NCI-H82 treated with DMSO at 0.1 percent for 48 hours (cell line): Measurements from ENCODE around the gene C13orf42.

ENCODE experiments used
- DNase-seq: peaks from one replicate; lab custom pipeline; 2025; ENCODE audit not compliant: unreplicated experiment; lab: John Stamatoyannopoulos, UW

Gene C13orf42

DNA sequence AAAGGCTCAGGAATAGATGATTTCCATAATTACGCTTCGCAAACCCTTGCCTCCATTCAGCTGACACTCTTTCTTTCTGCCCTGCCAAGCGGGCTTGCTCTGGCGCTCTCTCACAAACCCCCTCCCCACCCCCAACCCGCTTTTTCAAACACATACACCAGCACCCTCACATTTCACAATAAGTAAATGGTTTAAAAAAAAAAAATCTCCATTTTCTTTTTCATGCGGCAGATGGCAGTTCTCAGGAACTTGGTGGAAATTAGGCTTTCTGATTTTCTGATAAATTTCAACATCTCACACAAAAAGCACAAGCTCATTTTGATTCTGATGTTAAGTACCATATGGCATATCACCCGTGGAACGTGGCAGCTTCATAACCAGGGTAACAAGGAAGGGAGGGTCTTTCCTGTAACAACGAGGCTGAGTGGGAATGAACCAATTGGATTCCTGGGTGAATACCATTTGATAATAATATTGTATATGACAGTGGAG, 43.8 kb downstream of the C13orf42 start:
- no peak for DNase-seq

DNA sequence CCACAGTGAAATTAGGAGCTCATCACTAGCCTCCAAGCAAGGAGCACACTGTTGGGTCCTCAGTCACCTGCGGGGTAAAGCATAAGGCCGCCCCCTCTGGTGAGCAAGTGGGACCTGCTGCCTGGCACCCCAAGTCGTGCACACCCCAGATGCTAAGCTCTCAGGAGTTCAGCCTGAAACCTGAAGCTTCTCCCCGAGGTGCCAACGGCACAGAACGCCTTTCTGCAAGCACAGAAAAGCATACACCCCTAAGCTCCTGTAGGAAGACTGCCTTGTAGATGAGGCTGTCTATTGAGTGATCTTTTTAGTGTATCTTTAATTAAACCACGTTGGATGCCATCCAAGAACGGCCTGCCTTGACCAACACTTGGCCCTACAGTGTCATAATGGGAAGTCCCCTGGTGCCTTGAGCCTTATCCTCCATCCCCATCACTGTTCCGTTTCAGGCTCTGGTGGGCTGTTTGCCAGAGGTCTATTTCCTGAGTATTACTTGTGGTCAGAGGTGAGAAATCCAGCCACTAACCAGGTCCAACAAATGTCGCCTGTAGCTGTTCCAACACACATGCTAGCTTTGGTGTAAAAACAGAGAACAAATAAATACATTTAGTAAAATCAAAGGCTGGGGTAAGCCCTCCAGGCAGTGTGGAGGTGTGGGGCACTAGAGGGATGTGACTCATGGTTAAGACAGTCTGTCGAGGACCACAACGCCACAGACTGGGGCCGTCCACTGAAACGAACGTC, 44.8 kb downstream of the C13orf42 start:
- no peak for DNase-seq

DNA sequence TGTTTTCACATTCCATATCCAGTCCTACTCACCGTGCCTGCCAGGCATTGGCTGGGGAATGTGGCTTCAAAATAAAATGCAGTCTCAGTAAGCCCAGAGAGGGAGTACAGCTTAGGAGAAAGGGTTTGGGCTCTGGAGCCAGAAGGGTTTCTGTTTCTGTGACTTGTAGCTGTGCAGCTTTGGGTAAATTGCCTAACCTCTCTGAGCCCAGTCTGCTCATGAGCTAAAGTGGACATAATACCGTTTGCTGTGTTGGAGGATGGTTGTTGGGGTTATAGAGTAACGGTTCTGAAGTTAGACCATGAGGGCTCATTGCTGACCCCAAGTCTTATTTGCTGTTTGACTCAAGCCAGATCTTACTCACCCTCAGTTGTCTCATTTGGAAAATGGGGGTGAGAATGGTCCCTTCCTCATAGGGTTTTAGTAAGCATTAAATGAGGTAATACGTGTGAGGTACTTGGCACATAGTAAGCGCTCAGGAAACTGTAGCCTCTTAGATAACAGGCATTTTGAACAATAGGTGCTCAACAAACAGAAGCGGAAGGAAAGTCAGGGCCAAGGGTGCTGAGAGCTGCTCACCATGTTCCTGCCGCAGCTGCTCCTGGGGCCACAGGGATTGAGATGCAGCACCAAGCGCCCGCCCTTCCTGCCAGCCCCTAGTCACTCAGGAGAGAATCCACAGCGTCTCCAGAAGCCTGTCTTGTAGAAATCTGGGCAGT, 45.5 kb downstream of the C13orf42 start:
- no peak for DNase-seq

DNA sequence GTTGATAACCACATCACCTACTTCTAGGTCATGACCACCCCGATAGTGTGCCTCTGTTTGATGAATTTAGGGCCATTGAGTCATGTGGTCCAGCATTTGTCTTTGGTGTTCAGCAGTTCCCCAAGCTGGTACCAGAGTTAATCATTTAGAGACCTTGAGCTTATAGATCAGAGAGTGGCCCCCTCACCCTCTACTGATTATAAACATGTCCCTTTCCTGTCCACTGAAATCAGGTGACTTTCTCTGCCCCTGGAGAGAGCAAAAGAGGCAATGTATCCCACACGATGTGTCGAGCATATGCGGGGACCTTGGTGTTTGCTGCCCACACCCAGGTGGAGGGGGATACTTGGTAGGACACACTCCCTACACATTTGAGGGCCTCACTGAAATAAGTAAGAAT, 46.3 kb downstream of the C13orf42 start:
- DNase-seq, result no peak

DNA sequence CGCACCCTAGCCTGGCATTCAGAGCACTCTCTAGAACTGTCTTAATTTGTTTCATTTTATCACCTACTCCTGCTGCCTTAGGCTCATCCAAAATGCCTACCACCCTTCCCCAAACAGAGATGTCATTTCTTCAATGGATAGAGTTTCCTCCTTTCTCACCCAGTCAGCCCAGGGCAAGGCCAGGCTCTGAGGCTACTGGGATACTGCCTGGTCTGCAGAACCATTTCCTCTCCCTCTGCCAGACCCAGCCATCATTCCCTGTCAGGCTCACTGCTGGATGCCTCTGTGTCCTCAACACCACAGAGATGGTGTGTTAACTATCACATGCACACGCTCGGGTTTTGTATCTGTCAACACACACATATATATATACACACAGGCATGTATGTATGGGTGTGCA, 47.2 kb downstream of the C13orf42 start:
- no peak for DNase-seq

DNA sequence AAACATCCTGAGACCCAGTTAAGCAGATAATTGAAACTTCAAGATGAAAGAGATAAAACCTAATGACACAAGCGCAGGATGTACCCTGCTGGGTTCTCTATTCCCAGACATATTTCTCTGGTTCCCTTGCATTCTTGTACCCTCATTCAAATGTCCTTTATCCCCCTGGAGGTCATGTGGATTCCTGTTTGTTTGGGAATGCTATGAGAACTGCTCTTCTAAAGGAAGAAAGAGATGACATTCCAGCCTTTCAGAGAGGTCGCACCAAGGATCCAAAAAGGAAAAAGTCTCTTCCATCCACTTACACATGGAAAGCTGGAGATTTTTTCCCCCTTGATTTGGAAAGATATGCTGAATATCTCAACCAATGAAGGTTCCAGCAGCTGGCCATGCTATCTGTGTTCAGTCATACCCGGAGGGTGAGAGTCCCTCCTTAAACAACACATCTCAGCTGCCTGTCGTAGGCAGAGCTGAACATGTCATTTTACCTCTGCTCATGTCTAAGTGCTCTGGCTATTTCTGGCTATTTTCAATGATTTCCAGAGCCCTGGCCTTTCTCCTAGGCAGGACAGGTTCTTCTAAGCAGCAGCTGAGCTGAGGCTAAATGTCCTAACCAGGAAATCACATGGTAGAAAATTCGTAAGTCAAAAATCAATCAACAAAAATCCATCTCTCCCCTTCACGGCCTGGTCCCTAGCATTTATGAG, 52.5 kb downstream of the C13orf42 start:
- DNase-seq, result no peak

DNA sequence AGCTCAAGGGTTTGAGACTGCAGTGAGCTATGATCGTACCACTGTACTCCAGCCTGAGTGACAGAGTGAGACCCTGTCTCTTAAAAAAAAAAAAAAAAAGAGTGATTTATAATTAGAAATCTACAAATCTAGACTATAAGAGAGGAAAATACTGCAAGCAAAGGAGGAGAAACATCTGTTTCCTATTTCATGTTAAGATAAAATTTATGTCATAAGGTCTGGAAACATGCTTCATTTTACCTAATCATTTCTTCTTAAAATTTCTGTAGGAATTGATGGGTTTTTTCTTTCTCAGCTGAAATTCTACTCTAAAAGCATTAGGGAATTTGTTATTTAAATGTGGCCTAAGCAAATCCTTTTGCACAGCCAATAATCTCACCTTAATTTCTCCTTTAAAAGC, 53.2 kb downstream of the C13orf42 start:
- no peak for DNase-seq

DNA sequence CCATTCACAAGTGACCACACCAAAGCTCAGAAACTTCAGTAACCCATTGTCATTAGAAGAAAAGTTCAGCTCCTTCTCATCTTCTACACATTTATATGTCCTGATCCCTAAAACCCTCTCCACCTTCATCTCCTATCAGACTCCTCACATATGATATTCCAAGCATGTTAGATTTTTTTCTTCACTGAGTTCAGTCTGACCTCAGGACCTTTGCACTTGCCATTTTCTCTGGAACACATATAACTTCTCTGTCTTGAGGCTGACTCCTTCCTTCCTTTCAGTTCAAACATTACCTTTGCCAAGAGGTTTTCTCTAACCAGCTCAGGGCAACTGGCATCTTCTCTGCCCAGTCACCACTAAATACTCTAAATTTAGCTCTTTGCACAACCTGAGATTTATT, 54.1 kb downstream of the C13orf42 start:
- no peak for DNase-seq

DNA sequence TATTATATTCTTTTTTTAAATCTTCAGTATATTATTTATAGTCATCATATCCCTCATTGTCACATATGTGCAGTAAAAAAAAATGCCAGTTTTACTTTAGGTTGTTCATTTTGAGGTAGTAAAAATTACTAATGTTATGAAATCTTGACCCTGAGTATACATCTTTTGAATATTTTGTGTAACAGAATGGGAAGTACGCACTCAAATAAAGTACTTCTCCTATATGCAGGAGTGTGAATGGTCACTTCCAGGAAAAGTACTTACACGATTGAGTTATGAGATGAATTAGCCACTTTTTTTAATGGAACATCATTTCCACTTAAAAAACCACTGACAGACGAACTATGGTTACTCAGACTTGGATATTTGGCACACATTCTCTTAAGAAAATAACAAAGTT, 58.5 kb downstream of the C13orf42 start:
- DNase-seq, result no peak

DNA sequence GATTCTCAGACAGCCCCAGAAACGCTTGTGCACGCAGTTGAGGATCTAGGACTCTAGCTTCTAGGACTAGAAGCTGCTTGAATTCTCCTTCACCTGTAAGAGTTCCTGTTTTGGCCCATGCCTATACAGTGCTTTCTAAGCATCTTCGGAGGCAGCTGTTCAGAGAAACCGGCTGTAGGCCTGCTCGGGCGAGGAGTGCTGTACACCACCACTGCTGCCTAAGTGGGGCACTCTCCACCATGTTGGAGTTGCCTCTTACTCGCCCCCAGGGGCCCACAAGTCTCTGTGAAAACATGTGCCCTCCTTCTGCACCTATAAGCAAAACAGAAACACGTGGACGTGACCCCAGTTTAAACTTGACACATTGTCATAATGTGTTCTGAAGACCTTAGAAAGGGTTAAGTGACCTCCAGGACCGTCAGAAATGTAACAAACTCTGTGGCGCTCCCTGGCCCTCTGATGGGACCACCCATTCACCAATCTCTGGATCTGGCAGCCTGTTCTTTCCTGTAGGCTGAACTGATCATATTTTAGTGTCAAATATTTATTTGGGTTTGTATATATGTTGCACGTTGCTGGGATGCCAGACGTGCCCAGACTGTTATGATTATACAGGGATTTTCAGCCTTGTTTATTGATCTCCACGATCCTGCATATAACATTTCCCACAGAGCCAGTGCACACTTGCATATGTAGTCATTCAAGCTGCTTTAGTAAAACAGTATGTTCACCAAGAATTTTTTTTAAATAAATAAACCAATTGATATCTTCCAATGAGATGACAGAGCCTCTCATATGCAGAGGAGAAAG, 60.8 kb downstream of the C13orf42 start:
- no peak for DNase-seq

DNA sequence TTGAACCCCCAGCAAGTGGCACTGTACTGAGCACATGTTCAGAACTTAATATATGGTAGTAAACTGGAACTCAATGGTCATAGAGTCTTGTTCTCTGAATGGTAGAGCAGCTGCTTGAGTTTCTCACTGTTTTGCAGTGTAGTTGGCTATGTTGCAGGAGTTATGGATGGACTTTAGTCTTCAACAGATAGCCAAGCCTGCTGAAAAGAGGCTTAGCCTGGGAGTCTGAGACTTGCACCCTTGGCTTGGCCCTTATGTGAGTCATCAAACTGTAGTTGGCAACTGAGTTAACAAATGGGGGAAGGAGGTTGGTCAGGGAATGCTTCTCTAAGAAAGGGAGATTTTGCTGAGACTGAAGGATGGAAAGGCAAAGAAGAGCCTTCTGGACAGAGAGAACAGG, 62.5 kb downstream of the C13orf42 start:
- DNase-seq, result no peak

DNA sequence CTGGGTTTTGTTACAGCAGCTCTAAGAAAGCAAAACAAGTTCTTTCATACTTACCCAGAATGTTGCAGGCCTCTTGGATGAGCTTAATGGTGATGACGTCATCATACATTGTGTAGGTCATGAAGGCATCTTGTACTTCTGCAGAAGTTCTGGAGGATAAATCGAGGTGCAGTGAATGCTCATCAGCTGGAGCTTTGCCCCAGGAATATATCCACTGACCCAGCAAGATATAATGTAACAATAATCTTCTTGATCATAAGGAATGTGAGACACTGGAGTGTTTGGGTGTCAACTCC, 63.0 kb downstream of the C13orf42 start:
- no peak for DNase-seq

DNA sequence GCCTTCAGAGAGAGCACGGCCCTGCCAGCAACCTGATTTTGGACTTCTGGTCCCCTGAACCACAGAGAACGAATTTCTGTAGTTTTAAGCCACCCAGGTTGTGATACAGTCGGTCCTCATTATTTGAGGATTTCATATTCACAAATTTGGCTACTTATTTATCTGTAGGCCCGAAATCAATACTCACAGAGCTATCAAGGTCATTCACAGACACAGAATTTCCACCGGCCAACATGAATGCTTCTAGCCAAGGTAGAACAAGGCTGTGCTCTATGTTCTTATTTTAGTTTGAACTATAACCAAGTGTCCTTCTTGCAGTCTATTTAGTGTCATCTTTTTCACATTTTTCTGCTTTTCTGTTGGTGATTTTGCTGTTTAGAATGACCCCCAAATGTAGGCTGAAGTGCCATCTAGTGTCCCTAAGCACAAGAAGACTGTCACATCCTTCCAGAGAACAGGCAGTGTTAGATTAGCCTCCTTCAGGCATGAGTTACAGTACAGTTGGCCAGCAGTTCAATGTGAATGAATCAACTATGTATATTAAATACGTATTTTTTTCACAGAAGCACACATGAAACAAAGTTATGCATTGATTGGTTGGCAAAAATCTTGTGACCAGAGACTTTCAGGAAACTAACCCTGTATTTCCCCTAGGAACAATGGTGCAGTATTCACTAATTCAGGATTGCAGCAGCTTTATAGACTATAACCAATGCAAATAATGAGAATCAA, 63.5 kb downstream of the C13orf42 start:
- no peak for DNase-seq

DNA sequence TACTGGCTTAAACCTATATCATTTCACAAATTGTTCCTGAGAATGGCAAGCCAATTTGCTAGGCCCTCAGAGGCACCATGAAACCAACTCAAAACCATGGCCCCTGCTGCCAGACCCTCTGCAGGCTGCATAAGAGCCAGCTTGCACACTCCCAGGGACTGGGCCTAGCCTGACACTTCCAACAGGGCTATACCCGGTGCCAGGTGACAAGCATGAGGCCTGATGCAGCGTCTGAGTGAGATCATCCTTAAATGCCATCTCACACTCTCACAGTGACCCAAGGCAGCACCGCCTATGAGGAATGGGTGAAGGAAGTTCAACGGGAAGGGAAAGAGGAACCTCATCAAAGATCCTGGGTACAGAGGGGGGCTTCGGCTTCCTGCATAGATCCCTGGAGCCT, 65.6 kb downstream of the C13orf42 start:
- no peak for DNase-seq

DNA sequence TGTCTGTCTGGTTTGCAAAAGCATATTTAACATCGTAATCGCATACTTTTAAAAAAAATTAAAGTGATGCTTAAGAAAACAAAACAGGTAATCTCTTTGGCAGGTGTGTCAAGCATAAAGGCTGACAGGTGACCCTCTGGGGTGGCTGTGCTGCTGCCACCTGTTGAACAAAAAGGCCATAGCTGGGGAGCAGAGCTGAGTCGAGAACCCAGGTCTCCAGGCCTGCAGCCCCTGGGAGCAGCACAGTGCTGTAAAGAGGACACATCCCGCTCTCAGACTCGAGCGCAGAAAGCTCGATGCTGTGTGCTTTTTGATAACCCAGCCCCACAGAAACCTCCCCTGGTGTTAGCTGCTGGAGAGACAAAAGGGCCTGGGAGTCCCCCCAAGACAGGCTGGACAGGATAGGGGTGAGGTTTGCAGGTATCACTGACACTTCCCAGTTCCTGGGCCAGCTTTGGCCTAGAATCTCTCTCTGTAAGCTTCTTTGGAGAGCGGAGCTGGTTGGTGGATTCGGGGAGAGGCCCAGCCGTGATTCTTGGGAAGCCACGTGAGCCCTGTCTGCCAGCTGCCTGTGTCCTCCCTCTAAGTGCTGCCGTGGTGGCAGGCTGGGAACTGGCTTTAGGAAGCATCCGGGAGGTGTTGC, 66.9 kb downstream of the C13orf42 start:
- no peak for DNase-seq

DNA sequence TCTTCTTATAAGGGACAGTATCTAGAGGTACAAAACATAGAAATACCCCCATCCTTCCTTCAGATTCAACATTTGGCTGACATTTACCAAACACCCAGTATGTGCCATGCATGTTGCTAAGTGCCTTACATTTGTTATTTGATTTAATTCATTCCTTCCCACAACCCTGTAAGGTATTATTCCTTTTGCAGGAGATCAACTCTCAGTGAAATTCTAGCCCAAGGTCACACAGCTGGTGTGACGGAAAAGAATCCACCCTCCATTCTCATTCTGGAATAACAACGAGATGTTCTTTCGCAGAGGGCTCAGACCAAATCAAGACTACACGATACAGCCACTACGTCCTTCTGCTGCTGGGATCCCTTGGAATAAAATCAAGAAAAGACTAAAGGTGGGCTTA, 67.8 kb downstream of the C13orf42 start:
- DNase-seq, result no peak

DNA sequence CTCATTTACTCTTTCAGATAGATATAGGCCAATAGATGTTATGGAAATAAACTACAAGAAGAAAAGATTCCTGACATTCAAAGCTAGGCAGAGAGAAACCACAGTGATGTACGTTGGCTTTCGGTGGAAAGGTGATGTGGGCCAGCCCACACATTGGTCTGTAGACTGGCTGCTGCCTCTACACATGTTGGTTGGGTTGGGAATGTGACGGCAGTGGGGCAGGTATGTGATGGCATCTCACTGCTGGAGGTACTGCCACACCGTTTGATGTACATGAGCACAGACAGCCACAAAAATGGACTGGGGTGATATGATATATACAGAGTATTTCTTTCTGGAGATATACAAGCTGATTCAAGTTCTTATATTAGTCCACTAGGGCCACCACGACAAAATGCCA, 69.4 kb downstream of the C13orf42 start:
- DNase-seq, result no peak

DNA sequence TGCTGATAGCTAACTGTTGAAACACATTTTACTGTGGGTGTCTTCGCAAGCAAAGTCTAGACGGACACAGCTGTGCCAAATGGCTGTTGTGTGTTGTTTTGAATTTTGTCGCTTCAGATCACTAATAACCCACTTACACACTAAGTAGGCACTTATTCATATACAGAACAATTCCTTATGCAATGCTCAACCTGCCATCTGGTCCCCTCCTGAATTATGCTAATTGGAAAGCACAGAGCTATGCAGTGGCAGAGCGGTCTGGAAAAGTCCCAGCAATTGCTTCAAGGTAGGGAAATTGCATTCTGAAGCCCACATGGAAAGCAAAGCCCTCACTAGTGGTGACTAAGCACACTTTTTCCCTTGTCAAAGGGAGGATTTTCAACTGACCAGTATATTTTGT, 69.9 kb downstream of the C13orf42 start:
- peak; percentile 31 for DNase-seq

DNA sequence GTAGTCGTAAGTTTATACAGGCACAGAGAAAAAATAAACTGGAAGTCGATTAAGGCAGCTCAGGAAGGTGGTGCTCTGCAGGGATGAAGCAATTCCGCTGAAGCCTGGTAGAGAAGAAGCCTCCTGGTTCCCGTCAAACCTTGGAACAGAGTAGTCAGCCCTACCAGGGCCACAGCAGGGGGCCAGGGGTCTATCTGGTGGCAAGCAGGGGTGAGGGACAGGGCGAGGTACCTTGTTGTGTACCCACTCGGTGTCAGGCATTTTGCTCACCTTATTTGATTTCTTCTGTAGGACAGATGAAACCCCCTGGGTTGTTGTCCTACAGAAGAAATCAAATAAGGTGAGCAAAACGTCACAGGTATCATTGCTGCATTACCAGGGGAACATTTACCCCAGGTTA, 70.6 kb downstream of the C13orf42 start:
- no peak for DNase-seq

DNA sequence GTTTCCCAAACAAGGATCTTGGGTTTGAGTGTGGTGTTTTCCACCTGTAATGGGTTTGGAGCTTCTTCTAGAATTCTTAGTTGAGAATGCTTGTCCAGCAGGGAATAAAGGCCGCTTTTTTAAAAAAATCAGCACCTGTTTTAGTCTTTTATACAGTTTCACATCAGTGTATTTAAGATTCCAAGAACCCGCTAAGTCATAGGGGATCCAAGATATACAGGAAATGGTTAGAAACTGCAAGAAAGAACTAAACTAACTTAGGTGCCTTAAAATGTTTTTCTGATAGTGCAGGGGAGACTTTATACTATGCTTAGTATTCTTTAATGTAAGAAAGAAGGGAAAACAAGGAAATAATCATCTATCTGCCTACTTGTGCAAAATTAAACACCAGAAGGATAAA, 74.7 kb downstream of the C13orf42 start:
- no peak for DNase-seq
